Raji (cell line): ENCODE data around the gene NXPE1.

Experiments
- POLR2A ChIP-seq: IDR thresholded peaks from 2 replicates; pipeline ENCODE4 v1.6.1; 2011; ENCODE audit warnings: low read depth, low read length, control low read depth; ENCODE audit not compliant: insufficient read depth

Gene NXPE1

DNA sequence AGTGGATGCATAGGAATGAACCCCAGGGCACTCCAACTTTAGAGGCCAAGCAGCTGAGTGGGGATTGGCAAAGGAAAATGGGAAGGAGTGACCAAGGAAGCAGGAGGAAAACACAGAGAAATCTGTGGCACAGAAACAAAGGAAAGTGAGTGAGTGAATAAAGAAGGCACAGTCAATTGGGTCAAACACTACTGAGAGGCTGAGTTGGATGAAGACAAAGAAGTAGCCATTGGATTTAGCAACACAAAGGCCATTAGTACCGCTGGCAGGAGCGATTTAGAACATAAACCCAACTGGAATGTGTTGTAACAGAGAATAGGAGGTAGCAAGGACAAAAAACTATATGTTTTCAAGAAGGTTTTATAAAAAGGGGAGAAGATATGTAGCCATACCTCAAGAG is 6.6 kb upstream of the NXPE1 start:
- TF ChIP-seq POLR2A: no peak

DNA sequence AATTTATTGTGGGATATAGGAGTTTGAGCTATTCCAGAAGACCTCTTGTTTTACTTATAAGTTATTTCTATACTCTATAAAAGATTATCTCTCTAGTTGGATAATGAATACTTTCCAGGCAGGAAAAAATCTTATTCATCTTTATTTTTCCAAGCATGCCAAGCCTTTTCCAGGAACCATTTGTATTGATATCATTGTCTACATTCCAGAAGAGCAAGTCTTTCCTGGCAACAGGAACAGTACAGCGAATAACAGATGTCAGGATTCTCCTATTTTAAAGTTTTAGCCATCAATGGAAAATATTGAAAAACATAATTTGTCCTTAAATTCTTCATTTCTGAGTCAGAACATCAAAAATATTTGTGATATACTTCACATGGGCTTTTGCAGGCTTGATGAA is 5.2 kb upstream of the NXPE1 start:
- TF ChIP-seq POLR2A: no peak

GRCh38 chr11:114563077-114563476 is 3.4 kb upstream of the NXPE1 start:
- TF ChIP-seq POLR2A: no peak

GRCh38 chr11:114562166-114562916 is 2.7 kb upstream of the NXPE1 start:
- no peak for TF ChIP-seq POLR2A

- TF ChIP-seq POLR2A: no peak
These were observed 3.5 kb downstream of the NXPE1 start for GRCh38 chr11:114556135-114556534.

DNA sequence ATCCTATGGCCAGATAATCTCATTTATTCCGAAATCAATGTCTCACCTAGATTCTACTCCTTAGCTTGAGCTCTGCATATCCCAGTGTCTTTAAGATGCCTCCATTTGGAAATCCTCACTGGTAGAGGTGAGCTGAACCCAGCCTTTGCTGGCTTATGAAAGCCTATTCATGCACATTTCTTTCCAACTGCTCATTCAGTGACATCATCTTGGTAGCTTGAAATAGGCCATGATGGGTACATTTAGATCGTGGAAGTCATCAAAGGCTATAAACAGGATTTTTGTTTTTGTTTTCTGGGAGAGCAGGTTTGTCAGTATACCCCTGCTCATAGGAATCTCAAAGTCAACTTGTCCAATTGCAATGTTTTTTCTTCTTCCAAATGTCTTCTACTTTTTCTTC is 6.0 kb downstream of the NXPE1 start:
- TF ChIP-seq POLR2A: no peak

GRCh38 chr11:114551060-114551459 is 8.6 kb downstream of the NXPE1 start:
- no peak for TF ChIP-seq POLR2A

DNA sequence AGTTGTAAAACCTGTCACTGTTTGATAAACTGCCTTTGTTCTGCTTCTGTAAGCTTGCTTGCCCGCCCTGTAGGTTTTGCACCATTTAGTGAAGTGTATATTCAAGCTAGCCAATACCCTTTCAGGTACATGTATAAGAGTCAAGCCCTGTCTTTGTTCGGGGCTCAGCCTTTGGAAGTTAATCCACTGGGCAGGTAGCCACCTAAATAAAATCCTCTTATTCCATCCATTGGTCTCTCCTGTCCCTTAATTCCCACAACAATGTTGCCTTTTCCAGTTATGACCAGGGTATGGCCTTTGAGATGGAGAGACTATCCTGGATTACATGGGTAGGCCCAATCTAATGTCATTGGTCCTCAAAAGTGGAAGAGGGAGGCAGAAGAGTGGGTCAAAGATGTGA is 34.0 kb downstream of the NXPE1 start:
- no peak for TF ChIP-seq POLR2A

- TF ChIP-seq POLR2A: no peak
These were observed 35.6 kb downstream of the NXPE1 start for GRCh38 chr11:114524122-114524521.

DNA sequence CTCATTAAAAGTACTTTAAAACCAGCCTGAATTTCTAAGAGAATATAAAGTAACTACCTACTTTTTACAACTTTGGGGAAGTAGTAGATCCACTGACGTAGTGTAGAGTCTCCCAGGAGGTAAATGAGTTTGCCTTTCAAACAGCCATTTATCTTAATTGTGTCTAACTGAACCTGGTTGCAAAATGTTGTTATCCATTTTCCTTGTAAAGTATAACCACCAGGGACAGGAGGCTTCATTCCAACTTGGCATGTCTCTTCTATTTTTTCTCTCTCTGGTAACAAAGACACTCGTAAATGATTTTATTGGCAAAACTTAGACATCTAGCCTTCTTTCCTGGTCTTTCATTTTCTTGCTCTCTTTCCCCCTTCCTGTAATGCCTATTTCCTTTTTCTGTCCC is 36.9 kb downstream of the NXPE1 start:
- no peak for TF ChIP-seq POLR2A

GRCh38 chr11:114511538-114511937 is 48.1 kb downstream of the NXPE1 start:
- no peak for TF ChIP-seq POLR2A

DNA sequence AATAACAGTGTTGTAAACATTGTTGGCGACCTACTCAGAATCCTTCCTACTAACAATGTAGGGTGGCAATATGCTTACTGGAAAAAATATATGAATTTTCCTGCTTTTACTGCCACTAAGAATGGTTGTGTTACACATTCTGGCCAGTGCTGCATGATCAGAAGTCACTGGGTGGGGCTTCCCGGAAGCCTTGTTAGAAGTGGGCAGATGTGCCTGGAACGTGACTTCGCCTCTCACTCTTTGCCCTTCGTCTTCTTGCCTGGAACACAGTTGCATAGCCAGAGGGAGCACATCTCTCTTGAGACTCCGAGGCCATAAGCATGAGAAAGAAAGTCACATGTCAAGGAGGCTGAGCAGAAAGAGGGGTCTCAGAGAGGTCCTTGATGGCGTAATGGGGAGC is 48.6 kb downstream of the NXPE1 start:
- TF ChIP-seq POLR2A: no peak

GRCh38 chr11:114501901-114502300 is 57.8 kb downstream of the NXPE1 start:
- no peak for TF ChIP-seq POLR2A

DNA sequence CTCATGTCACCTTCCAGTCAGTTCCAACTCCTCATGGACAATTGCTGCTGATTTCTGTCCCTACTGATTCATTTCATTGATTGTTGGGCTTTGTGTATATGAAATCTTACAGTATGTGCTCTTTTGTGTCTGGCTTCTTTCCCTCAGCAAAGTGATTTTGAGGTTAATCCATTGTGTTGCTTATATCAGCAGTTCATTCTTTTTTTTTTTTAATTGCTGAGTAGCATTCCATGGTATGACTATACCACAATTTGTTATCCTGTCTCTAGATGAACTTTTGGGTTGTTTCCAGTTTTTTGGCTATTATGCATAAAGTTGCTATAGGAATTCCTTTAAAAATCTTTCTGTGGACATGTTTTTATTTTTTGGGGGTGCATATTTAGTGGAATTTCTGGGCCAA is 59.9 kb downstream of the NXPE1 start:
- no peak for TF ChIP-seq POLR2A

DNA sequence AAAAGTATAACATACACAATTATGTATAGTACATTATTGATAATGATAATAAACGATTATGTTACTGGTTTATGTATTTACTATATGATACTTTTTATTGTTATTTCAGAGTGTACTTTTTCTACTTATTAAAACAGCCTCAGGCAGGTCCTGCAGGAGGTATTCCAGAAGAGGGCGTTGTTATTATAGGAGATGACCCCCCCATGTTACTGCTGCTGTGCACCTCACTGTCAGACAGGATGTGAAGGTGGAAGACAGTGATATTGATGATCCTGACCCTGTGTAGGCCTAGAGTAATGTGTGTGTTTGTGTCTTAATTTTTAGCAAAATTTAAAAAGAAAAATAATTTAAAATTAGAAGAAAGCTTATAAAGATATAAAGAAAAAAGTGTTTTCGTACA is 62.8 kb downstream of the NXPE1 start:
- TF ChIP-seq POLR2A: no peak

DNA sequence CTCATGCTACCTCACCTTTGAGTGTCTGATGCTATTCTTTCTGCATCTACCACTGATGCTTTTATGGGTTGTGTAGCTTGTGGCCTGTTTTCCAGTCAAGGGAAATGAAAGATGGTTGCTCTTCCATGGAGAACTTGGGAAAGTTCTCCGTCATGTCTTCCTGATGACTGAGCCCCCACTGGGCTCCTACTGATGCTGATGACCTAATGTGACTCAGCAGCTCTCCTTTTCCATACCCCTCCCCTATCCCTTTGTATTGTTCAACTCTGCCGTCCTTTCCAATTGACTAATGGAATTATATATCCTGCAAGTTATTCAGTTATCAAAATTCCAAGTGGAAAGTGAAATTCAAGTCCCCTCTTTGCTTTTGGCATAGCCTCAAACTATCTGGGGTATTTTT is 75.8 kb downstream of the NXPE1 start:
- TF ChIP-seq POLR2A: no peak

DNA sequence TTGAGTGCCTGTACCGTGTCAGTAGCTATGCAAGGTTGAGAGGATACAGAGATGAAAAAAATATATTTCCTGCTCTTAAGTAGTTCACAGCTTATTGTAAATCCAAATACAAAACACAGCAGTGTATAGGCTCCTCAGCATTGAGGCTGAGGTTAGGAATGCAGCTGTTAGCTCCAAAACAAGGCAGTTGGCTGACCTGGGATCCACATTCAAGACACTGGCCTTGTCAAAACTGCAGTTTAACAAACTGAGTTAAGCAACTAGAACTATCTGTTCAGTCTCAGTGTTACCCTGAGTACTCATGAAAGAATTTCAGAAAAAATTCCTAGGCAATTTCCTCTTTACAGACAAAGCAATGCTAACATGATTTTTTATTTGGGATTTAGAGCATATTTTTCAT is 77.6 kb downstream of the NXPE1 start:
- TF ChIP-seq POLR2A: no peak
